Uterus (tissue), 2 donors: ENCODE measurements around the gene IRF2BP2.

Experiments
- POLR2A ChIP-seq, 2 donors: fragments of 450-650 bp; IDR thresholded peaks; one replicate each; pipeline ENCODE4 v1.6.1; 2016; ENCODE audit warnings: antibody characterized with exemption in 2 of 2, mild to moderate bottlenecking in 1 of 2, moderate library complexity in 1 of 2
- TF ChIP-seq, protein P1 (sequence below), 4 experiments: fragments of 200-600 bp in 2 of 4; fragments of 450-650 bp in 2 of 4; sonication (generic) in 2 of 4; IDR thresholded peaks; one replicate each; pipeline ENCODE4 v1.5.1; 2016 to 2019; ENCODE audit warnings: antibody characterized with exemption in 4 of 4, mild to moderate bottlenecking in 2 of 4, moderate library complexity in 1 of 4

DNA sequence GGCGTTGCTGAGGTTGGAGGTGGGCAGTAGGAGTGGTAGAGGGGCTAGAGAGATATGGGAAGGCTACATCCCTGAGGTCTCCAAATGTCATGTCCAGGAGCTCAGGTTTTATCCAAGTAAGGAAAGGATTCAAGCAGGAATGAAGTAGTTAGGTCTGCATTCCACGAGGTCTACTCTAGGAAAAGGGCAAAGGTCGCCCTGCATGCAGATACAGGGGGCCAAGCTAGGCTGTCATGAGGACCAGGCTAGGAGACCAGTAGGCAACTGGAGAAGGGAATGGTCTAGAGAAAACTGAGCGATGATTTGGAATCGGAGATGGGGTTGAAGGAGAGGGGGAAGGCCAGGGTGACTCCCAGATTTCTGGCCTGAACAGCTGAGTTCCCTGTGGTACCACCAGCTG, 48.7 kb downstream of the IRF2BP2 start:
- TF ChIP-seq, protein P1, sequence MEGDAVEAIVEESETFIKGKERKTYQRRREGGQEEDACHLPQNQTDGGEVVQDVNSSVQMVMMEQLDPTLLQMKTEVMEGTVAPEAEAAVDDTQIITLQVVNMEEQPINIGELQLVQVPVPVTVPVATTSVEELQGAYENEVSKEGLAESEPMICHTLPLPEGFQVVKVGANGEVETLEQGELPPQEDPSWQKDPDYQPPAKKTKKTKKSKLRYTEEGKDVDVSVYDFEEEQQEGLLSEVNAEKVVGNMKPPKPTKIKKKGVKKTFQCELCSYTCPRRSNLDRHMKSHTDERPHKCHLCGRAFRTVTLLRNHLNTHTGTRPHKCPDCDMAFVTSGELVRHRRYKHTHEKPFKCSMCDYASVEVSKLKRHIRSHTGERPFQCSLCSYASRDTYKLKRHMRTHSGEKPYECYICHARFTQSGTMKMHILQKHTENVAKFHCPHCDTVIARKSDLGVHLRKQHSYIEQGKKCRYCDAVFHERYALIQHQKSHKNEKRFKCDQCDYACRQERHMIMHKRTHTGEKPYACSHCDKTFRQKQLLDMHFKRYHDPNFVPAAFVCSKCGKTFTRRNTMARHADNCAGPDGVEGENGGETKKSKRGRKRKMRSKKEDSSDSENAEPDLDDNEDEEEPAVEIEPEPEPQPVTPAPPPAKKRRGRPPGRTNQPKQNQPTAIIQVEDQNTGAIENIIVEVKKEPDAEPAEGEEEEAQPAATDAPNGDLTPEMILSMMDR (IDR thresholded peaks at IDR 0.05), result no peak
- TF ChIP-seq POLR2A (IDR thresholded peaks at IDR 0.05), result no peak
